Activated CD8-positive, alpha-beta memory T cell treated with anti-CD3 and anti-CD28 coated beads for 1 hour (primary cell): ENCODE results near the gene RNF144A.

ENCODE experiments used
- DNase-seq, 2 donors: peaks; one replicate each; pipeline ENCODE4 v3.0.0-alpha.2; 2020; ENCODE audit warnings: low read depth in 1 of 2; ENCODE audit errors: extremely low read depth in 1 of 2

The RNF144A gene

DNA sequence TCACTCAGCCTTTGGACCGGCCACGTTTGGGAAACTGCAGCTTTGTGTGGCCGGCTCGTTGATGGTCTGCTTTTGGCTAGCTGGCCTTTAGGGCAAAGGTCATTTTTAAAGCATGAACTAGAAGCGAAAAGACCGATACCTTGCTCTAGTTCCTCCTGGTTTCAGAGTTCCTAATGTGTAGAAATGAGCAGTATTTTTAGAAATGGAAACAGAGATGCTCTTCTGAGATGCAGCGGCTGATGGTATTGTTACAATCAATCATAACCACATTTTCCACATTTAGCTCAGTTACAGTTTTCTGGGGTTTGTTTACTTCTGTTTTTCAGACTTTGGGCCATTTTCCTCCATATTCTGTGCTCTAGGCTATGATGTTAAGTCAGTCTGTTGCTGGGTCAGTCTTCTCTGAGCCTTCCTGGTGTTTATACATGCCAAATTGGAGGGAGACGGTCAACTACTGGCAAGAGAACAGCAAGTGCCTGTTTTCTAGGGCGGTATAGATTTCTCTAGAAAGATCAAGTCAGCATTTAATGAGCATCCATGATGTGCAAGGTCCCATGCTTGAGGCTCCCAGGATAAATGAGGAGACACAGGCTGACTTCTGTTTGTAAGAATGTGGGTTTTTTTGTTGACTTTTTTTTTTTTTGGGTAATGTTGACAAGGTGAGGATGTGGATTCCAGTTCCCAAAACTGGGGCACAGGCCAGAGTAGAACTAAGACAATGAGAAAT lies 28.0 kb downstream of the RNF144A start:
- DNase-seq, result no peak

- DNase-seq, result no peak
Observed at GRCh38 chr2:6945821-6946220, 28.6 kb downstream of the RNF144A start.

DNA sequence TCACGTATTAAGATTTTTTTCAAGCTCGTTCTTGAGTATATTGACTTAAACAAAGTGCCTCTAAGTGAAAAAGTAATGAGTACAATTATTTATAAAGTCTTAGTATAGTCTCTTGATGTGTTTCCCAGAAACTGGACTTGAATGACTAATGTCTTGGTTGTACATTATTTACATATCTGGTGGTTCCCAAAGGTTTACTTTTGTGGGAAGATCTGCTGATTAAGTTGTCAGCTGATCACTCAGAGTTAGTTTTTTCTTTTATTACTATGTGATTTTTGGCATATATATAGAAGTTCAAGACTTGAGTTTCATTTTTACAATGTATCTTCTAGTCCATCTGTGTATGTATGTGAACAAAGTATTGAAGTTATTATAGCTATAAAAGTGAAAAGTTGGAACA lies 29.5 kb downstream of the RNF144A start:
- no peak for DNase-seq

GRCh38 chr2:6947929-6948676 lies 30.9 kb downstream of the RNF144A start:
- no peak for DNase-seq

GRCh38 chr2:6948677-6949351 lies 31.6 kb downstream of the RNF144A start:
- no peak for DNase-seq

DNA sequence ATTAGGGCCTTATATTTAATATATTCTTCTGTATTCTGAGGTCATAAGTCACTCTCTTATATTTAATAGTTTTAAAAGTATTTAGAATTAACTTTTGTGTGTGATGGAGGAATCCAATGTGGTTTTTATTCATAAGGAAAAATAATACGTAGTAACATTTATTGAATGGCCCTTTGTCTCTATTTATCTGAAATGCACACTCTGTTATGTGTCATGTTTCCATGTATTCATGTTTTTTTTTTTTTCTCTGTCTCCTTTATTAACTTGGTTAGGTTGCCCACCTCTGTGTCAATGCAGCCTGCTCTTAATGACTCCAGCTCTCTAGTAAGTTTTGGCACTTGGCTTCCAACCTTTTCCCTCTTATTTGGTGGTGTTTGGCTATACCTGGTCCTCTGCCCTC lies 33.8 kb downstream of the RNF144A start:
- no peak for DNase-seq

- DNase-seq, result no peak
Observed at GRCh38 chr2:6952101-6952500, 34.9 kb downstream of the RNF144A start.

DNA sequence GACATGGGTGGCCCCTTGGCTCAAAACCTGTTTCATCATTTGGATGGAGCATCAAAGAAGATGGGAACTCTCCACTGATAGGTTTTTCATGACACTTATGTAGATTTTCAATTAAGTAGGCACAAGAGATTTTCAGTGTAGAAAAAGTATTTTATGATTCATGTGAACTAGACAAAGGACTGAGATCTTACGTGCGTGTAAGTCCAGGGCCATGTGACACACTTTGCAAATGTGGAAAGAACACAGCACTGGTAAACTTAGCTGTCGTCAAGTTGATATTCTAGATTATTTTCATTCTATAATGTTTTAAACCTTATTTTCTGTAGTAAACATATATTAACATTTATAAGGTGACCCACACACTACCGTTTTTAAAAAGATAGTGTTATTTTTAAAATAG lies 37.4 kb downstream of the RNF144A start:
- no peak for DNase-seq

DNA sequence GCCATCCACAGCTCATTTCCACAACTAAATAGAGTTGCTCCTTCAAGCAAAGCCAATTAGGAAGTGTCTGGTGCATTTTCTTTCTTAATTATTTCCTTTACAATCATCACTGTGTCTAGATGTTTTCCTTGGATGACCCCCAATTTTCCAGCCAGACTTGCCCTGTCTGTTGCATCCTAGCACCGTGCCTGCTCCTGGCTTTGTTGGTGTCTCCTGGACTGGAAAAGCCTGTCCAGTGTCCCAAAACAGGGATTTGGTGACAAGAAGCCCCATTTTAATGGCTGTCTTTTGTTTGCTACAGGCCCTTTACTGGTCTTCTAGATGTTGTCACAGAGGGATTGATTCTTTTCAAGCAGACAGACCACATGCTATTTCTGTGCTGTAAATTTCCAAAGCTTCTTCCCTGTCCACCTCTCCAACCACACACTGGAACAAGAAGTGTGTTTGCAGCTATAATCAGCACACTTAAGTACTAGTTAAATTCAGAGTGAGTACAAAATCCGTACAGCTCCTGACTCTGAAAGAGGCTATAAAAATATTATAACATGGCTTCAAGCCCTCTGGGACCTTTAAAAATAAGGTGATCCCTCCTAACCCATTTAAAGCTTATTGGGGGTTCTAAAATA lies 38.4 kb downstream of the RNF144A start:
- no peak for DNase-seq

DNA sequence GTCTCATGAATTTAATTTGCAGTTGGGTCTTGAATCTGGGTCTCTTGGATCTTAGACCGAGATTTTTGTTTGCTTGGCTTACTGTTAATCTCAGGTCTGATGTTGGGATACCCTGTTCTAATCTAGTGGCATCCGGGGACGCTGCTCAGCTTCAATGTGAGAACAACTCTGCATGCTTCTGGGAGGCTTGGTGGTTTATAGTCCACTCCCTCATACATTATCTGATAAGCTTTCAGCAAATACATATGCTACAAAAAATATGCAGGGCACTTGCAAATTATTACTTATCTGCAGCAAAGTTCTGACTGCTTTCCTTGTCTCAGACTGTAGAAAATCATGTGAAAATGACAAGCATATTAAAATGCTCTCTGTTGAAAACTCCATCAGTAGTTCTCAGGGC lies 39.4 kb downstream of the RNF144A start:
- DNase-seq, result no peak

- no peak for DNase-seq
Observed at GRCh38 chr2:6957031-6957714, 40.0 kb downstream of the RNF144A start.

- no peak for DNase-seq
Observed at GRCh38 chr2:6957910-6958615, 40.9 kb downstream of the RNF144A start.

GRCh38 chr2:6958616-6959235 lies 41.5 kb downstream of the RNF144A start:
- DNase-seq, result no peak

GRCh38 chr2:6959751-6960150 lies 42.5 kb downstream of the RNF144A start:
- DNase-seq, result no peak

DNA sequence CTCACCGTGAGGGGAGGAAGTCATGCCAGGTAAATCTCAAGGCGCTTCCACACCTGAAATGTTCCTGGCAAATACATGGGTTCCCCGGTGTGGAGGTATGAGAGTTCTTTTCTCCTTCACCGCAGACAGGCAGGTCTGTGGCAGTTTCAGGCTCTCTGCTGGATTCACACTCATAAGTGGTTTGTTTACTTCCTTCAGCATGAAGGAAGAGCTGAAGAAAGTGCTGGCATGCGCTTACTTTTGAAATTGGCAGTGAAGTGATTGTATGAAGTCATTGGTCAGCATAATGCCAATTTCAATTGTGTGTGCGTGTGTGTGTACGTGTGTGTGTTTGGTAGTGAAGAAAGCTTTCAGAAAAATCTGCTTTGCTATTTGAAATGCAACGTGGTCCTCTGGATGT lies 43.4 kb downstream of the RNF144A start:
- DNase-seq, result no peak

DNA sequence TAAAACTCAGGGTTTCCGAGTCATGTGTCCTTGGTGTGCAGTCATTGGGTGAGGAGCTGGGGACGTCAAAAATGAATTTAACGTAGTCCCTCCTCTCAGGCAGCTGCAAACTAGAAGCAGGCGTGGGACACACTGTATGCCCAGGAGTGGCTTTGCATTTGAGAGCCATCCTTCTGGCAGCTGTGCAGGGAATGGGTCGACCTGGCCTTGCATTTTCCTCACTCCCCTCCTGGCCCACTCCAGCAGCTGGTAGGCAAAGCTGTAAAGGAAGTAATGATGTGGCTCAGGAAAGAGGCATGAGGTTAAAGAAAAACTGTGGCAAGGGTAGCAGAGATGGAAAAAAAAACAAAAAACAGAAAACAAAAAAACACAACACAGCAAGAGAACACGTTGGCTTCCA lies 46.5 kb downstream of the RNF144A start:
- no peak for DNase-seq

- DNase-seq, result no peak
Observed at GRCh38 chr2:6965071-6965795, 48.0 kb downstream of the RNF144A start.

GRCh38 chr2:6966446-6966940 lies 49.3 kb downstream of the RNF144A start:
- DNase-seq, result no peak

GRCh38 chr2:6967301-6967700 lies 50.1 kb downstream of the RNF144A start:
- DNase-seq, result no peak
